Fibroblast of lung (primary cell): ENCODE measurements around the gene NXPH3.

Source experiments
- EZH2 ChIP-seq: IDR thresholded peaks from 2 replicates; pipeline ENCODE4 v1.5.1; 2012; ENCODE audit warnings: low read length, control low read depth, mild to moderate bottlenecking; ENCODE audit errors: missing control alignments
- TF ChIP-seq, protein P1 (sequence below), 2 donors: IDR thresholded peaks in 1 of 2; conservative IDR thresholded peaks in 1 of 2; 1 replicate in 1 of 2; 2 replicates in 1 of 2; pipeline ENCODE4 v1.5.1; 2011 to 2012; ENCODE audit warnings: low read length in 2 of 2, control low read depth in 1 of 2, inconsistent platforms in 1 of 2, low read depth in 1 of 2, mild to moderate bottlenecking in 1 of 2

GRCh38 chr17:49549691-49550678, 25.7 kb upstream of the NXPH3 start:
- TF ChIP-seq, protein P1, sequence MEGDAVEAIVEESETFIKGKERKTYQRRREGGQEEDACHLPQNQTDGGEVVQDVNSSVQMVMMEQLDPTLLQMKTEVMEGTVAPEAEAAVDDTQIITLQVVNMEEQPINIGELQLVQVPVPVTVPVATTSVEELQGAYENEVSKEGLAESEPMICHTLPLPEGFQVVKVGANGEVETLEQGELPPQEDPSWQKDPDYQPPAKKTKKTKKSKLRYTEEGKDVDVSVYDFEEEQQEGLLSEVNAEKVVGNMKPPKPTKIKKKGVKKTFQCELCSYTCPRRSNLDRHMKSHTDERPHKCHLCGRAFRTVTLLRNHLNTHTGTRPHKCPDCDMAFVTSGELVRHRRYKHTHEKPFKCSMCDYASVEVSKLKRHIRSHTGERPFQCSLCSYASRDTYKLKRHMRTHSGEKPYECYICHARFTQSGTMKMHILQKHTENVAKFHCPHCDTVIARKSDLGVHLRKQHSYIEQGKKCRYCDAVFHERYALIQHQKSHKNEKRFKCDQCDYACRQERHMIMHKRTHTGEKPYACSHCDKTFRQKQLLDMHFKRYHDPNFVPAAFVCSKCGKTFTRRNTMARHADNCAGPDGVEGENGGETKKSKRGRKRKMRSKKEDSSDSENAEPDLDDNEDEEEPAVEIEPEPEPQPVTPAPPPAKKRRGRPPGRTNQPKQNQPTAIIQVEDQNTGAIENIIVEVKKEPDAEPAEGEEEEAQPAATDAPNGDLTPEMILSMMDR (conservative IDR thresholded peaks at IDR 0.05 in 1 of 2, IDR thresholded peaks at IDR 0.05 in 1 of 2; ENCODE audit: low read depth in 1 of 2, low read length in 2 of 2): no peak
- TF ChIP-seq EZH2: no peak
